SW480 (cell line): ENCODE results near the gene SF3B4.
"Not testable (repeated sequence)": the region's sequence is repeated elsewhere in the genome, so short reads cannot be mapped to it uniquely, and the experiment has no call there.

Experiments used
- DNase-seq: peaks from one replicate; pipeline ENCODE4 v3.0.0-alpha.2; 2016; ENCODE audit warnings: low spot score

SF3B4 gene

GRCh38 chr1:149887456-149888246 is 40.0 kb downstream of the SF3B4 start:
- peak; percentile 99 for DNase-seq

GRCh38 chr1:149887196-149887455 is 40.5 kb downstream of the SF3B4 start:
- not testable (repeated sequence) for DNase-seq

- peak; percentile 99 for DNase-seq
Measured at GRCh38 chr1:149886396-149887195, 41.0 kb downstream of the SF3B4 start.

- not testable (repeated sequence) for DNase-seq
Measured at GRCh38 chr1:149886121-149886395, 41.5 kb downstream of the SF3B4 start.

- DNase-seq, result peak; percentile 84
Measured at GRCh38 chr1:149885339-149886120, 42.1 kb downstream of the SF3B4 start.

GRCh38 chr1:149884433-149885338 is 42.9 kb downstream of the SF3B4 start:
- no peak for DNase-seq

- DNase-seq, result no peak
Measured at GRCh38 chr1:149883598-149884247, 43.9 kb downstream of the SF3B4 start.

- DNase-seq, result no peak
Measured at GRCh38 chr1:149881876-149882275, 45.7 kb downstream of the SF3B4 start.

- no peak for DNase-seq
Measured at GRCh38 chr1:149879556-149879955, 48.0 kb downstream of the SF3B4 start.

- no peak for DNase-seq
Measured at GRCh38 chr1:149877211-149877946, 50.2 kb downstream of the SF3B4 start.
